H1 (cell line): ENCODE results near the gene OTUD4. TPM values are rescaled to one million over a fixed set of nuclear protein-coding genes. Genes with fewer than 3 reads are reported as not detected.

Experiments
- CEBPB ChIP-seq: IDR thresholded peaks from 2 replicates; pipeline ENCODE4 v1.6.1; 2012; ENCODE audit warnings: low read depth, low read length
- CHD1 ChIP-seq: IDR thresholded peaks from 2 replicates; pipeline ENCODE4 v1.6.1; 2012; ENCODE audit warnings: low read depth, low read length, improper control_type of control experiment
- CTCF ChIP-seq, 3 experiments: IDR thresholded peaks; 1 replicate in 2 of 3; 2 replicates in 1 of 3; pipeline versions ENCODE4 v1.5.1 to v1.6.1; 2011; ENCODE audit warnings: low read length in 3 of 3, mild to moderate bottlenecking in 3 of 3, inconsistent platforms in 2 of 3, low read depth in 1 of 3, moderate library complexity in 1 of 3; ENCODE audit not compliant: insufficient read depth in 1 of 3; ENCODE audit errors: control extremely low read depth in 1 of 3
- RNF2 ChIP-seq: fragments of 200-900, 300-1000 bp; sonication (generic); IDR thresholded peaks from 2 replicates; pipeline ENCODE4 v1.7.1; 2016; ENCODE audit warnings: borderline replicate concordance, low read depth, mild to moderate bottlenecking, antibody characterized with exemption, low read length; ENCODE audit not compliant: poor library complexity, severe bottlenecking; ENCODE audit errors: missing control alignments
- SIN3A ChIP-seq, 2 experiments: IDR thresholded peaks in 1 of 2; conservative IDR thresholded peaks in 1 of 2; 2 replicates each; pipeline ENCODE4 v1.6.1; 2011 to 2012; ENCODE audit warnings: low read length in 2 of 2, improper control_type of control experiment in 1 of 2, low read depth in 1 of 2, mild to moderate bottlenecking in 1 of 2
- polyA plus RNA-seq, 7 experiments: library from polyadenylated mRNA; depleted of rRNA in 3 of 7; stranded (reverse) in 5 of 7; unstranded in 2 of 7; fragments of >200 nt in 5 of 7; fragments of 200-250 nt in 2 of 7; gene quantifications; 1 replicate in 5 of 7; 2 replicates in 1 of 7; 4 replicates in 1 of 7; pipeline versions ENCODE4 v1.2.1 to v1.2.3, GENCODE V29; 2011 to 2013; ENCODE audit warnings: missing spikeins in 2 of 7, mixed read lengths in 2 of 7
- total RNA-seq: library from RNA; stranded (reverse); fragmentation: NEBNext Ultra II Directional; extraction: Animal tissue kit (Norgen Biotek cat#: 25700); gene quantifications from 2 replicates; pipeline ENCODE4 v1.2.1, GENCODE V29; 2021
- TF ChIP-seq, protein P1 (sequence below): fragments of 300-600 bp; sonication (generic); IDR thresholded peaks from 2 replicates; pipeline ENCODE4 v1.7.1; 2012; ENCODE audit warnings: low read length, moderate library complexity, mild to moderate bottlenecking, inconsistent platforms; ENCODE audit not compliant: insufficient replicate concordance

Gene OTUD4
- total and polyA plus RNA-seq, 2 of the 8 experiments (the other 6 are each of a cell fraction or from before 2014, with no cell fraction given): 17.4 to 57.0 TPM

DNA sequence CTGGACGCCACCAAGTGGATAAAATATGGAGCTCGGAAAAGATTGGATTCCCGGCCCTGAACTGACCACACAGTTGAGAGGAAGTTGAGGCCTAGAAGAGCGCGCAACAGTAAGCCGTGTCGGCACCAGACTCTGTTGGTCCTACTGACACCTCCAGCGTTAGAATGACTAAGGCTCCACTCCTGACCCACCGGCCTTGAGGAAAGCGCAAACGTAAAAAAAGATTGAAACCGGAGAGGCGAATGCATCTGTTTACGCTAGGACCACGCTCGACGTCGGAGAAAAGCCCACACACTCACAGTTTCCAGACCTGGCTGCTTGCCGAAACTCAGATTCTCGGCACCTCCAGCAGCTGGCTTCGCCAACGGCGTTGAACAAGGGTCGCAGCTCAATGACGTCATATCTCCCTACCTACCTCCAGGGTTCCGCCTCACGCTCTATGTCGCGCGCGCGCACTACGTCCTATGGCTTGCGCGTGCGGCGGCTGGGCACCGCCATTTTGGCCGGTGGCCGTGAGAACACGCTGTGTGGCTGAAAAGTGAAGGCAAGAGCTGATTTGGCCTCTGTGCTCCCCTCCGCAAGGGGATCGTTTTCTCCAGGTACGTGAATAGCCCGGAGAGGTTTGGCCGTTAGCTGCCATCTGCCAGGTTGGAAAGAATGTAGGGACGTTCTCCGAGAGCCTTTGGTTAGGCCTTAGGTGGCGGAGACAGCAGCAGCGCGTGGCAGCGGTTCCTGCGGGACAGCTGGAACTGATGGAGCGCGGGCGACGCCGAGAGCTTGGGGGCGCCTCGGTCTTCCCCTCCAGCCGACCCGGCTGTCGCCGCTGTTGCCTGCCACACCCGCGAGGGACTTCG is 82.3 kb downstream of the OTUD4 start, which contains the start of the genes ABCE1 and ANAPC10 (continued):
- TF ChIP-seq CHD1 (no peak), RNF2 (no peak), CEBPB (peak; percentile 10; the same call in 1 of the 2 replicates), CTCF (IDR thresholded peaks at IDR 0.05; ENCODE audit: control extremely low read depth in 1 of 3, insufficient read depth in 1 of 3, low read depth in 1 of 3, low read length in 3 of 3) (no peak), SIN3A (conservative IDR thresholded peaks at IDR 0.05 in 1 of 2, IDR thresholded peaks at IDR 0.05 in 1 of 2; ENCODE audit: low read depth in 1 of 2, low read length in 2 of 2) (peak; percentile 92 to 95)
- TF ChIP-seq, protein P1, sequence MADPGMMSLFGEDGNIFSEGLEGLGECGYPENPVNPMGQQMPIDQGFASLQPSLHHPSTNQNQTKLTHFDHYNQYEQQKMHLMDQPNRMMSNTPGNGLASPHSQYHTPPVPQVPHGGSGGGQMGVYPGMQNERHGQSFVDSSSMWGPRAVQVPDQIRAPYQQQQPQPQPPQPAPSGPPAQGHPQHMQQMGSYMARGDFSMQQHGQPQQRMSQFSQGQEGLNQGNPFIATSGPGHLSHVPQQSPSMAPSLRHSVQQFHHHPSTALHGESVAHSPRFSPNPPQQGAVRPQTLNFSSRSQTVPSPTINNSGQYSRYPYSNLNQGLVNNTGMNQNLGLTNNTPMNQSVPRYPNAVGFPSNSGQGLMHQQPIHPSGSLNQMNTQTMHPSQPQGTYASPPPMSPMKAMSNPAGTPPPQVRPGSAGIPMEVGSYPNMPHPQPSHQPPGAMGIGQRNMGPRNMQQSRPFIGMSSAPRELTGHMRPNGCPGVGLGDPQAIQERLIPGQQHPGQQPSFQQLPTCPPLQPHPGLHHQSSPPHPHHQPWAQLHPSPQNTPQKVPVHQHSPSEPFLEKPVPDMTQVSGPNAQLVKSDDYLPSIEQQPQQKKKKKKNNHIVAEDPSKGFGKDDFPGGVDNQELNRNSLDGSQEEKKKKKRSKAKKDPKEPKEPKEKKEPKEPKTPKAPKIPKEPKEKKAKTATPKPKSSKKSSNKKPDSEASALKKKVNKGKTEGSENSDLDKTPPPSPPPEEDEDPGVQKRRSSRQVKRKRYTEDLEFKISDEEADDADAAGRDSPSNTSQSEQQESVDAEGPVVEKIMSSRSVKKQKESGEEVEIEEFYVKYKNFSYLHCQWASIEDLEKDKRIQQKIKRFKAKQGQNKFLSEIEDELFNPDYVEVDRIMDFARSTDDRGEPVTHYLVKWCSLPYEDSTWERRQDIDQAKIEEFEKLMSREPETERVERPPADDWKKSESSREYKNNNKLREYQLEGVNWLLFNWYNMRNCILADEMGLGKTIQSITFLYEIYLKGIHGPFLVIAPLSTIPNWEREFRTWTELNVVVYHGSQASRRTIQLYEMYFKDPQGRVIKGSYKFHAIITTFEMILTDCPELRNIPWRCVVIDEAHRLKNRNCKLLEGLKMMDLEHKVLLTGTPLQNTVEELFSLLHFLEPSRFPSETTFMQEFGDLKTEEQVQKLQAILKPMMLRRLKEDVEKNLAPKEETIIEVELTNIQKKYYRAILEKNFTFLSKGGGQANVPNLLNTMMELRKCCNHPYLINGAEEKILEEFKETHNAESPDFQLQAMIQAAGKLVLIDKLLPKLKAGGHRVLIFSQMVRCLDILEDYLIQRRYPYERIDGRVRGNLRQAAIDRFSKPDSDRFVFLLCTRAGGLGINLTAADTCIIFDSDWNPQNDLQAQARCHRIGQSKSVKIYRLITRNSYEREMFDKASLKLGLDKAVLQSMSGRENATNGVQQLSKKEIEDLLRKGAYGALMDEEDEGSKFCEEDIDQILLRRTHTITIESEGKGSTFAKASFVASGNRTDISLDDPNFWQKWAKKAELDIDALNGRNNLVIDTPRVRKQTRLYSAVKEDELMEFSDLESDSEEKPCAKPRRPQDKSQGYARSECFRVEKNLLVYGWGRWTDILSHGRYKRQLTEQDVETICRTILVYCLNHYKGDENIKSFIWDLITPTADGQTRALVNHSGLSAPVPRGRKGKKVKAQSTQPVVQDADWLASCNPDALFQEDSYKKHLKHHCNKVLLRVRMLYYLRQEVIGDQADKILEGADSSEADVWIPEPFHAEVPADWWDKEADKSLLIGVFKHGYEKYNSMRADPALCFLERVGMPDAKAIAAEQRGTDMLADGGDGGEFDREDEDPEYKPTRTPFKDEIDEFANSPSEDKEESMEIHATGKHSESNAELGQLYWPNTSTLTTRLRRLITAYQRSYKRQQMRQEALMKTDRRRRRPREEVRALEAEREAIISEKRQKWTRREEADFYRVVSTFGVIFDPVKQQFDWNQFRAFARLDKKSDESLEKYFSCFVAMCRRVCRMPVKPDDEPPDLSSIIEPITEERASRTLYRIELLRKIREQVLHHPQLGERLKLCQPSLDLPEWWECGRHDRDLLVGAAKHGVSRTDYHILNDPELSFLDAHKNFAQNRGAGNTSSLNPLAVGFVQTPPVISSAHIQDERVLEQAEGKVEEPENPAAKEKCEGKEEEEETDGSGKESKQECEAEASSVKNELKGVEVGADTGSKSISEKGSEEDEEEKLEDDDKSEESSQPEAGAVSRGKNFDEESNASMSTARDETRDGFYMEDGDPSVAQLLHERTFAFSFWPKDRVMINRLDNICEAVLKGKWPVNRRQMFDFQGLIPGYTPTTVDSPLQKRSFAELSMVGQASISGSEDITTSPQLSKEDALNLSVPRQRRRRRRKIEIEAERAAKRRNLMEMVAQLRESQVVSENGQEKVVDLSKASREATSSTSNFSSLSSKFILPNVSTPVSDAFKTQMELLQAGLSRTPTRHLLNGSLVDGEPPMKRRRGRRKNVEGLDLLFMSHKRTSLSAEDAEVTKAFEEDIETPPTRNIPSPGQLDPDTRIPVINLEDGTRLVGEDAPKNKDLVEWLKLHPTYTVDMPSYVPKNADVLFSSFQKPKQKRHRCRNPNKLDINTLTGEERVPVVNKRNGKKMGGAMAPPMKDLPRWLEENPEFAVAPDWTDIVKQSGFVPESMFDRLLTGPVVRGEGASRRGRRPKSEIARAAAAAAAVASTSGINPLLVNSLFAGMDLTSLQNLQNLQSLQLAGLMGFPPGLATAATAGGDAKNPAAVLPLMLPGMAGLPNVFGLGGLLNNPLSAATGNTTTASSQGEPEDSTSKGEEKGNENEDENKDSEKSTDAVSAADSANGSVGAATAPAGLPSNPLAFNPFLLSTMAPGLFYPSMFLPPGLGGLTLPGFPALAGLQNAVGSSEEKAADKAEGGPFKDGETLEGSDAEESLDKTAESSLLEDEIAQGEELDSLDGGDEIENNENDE: no peak
